Lower leg skin (tissue), 3 donors: ENCODE measurements around the gene OR2F1.

Experiments
- CTCF ChIP-seq, 3 donors: fragments of 450-650 bp; IDR thresholded peaks; one replicate each; pipeline ENCODE4 v1.5.1; 2016; ENCODE audit warnings: antibody characterized with exemption in 3 of 3, mild to moderate bottlenecking in 3 of 3, moderate library complexity in 2 of 3
- POLR2A ChIP-seq, 2 donors: fragments of 450-650 bp; IDR thresholded peaks; one replicate each; pipeline ENCODE4 v1.6.1; 2016 to 2017; ENCODE audit warnings: antibody characterized with exemption in 2 of 2, mild to moderate bottlenecking in 1 of 2, moderate library complexity in 1 of 2

GRCh38 chr7:144011458-144012230 lies 57.0 kb downstream of the OR2F1 start:
- no peak for TF ChIP-seq CTCF (IDR thresholded peaks at IDR 0.05)
- no peak for TF ChIP-seq POLR2A (IDR thresholded peaks at IDR 0.05)
